Liver (tissue), 3 donors: Measurements from ENCODE around the gene RAD51AP1.

Experiments
- EGR1 ChIP-seq, 2 donors: IDR thresholded peaks; 2 replicates each; pipeline ENCODE4 v1.6.1; 2016 to 2018; ENCODE audit warnings: antibody characterized with exemption in 2 of 2, low read depth in 2 of 2
- GABPA ChIP-seq, 2 donors: IDR thresholded peaks in 1 of 2; conservative IDR thresholded peaks in 1 of 2; 2 replicates each; pipeline ENCODE4 v1.6.1; 2016; ENCODE audit warnings: antibody characterized with exemption in 2 of 2, mild to moderate bottlenecking in 1 of 2, moderate library complexity in 1 of 2
- SP1 ChIP-seq: IDR thresholded peaks from 2 replicates; pipeline ENCODE4 v1.6.1; 2018; ENCODE audit warnings: antibody characterized with exemption, mild to moderate bottlenecking
- TAF1 ChIP-seq: conservative IDR thresholded peaks from 2 replicates; pipeline ENCODE4 v1.6.1; 2016; ENCODE audit warnings: antibody characterized with exemption, mild to moderate bottlenecking
- YY1 ChIP-seq: IDR thresholded peaks from 2 replicates; pipeline ENCODE4 v1.6.1; 2016; ENCODE audit warnings: antibody characterized with exemption, mild to moderate bottlenecking
- TF ChIP-seq, protein P1 (sequence below): fragments of 150-350 bp; IDR thresholded peaks from 2 replicates; pipeline ENCODE4 v1.5.1; 2017; ENCODE audit warnings: improper control_type of control experiment, low read depth, low read length; ENCODE audit not compliant: missing input control
- donor health status: healthy.
- donor health status: healthy.

DNA sequence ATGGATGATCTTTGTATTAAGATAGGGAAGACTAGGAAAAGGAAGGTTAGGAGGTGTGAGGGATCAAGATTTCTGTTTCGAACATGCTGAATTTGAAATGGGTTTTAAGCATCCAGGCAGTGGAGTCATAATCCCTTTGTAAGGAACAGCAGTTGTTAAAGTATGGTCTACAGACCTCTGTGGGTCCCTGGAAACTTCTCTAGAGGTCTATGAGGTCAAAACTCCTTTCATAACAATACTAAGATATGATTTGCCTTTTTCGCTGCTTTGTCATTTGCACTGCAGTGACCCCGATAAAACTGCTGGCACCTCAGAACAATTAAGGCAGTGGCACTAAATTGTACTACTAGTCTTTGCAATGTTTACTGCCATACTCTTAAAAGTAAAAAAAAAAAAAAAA lies 1.5 kb downstream of the RAD51AP1 start:
- TF ChIP-seq, protein P1, sequence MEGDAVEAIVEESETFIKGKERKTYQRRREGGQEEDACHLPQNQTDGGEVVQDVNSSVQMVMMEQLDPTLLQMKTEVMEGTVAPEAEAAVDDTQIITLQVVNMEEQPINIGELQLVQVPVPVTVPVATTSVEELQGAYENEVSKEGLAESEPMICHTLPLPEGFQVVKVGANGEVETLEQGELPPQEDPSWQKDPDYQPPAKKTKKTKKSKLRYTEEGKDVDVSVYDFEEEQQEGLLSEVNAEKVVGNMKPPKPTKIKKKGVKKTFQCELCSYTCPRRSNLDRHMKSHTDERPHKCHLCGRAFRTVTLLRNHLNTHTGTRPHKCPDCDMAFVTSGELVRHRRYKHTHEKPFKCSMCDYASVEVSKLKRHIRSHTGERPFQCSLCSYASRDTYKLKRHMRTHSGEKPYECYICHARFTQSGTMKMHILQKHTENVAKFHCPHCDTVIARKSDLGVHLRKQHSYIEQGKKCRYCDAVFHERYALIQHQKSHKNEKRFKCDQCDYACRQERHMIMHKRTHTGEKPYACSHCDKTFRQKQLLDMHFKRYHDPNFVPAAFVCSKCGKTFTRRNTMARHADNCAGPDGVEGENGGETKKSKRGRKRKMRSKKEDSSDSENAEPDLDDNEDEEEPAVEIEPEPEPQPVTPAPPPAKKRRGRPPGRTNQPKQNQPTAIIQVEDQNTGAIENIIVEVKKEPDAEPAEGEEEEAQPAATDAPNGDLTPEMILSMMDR = no peak
- TF ChIP-seq GABPA (IDR thresholded peaks at IDR 0.05 in 1 of 2, conservative IDR thresholded peaks at IDR 0.05 in 1 of 2) (no peak), TAF1 (no peak), YY1 (no peak), EGR1 (IDR thresholded peaks at IDR 0.05; ENCODE audit: low read depth in 2 of 2) (no peak), SP1 (no peak)
